AG04450 (cell line): ENCODE data around the gene SDHC. TPM values are rescaled to one million over a fixed set of nuclear protein-coding genes. Genes with fewer than 3 reads are reported as not detected.
"Not testable (repeated sequence)": the region's sequence is repeated elsewhere in the genome, so short reads cannot be mapped to it uniquely, and the experiment has no call there.

Source experiments
- CTCF ChIA-PET: fragments of 300-600, 350-600 bp; formaldehyde crosslinking; extraction: SDS; loops from one replicate; lab custom pipeline; 2022; ENCODE audit warnings: antibody characterized with exemption, inconsistent platforms; lab: Charles Lee
- POLR2A ChIA-PET: fragments of 350-600 bp; formaldehyde crosslinking; extraction: SDS; loops from one replicate; lab custom pipeline; 2021; ENCODE audit warnings: antibody characterized with exemption, inconsistent platforms; lab: Yijun Ruan, JAX
- DNase-seq: peaks from one replicate; pipeline ENCODE4 v3.0.0-alpha.2; 2011; ENCODE audit warnings: low read depth, low spot score
- H3K27ac ChIP-seq: one replicate; pipeline ENCODE4 v1.5.1; 2012; ENCODE audit warnings: low read depth, low read length, control low read depth
- H3K27me3 ChIP-seq: one replicate; pipeline ENCODE4 v1.6.0; 2012; ENCODE audit warnings: low read length; ENCODE audit not compliant: control insufficient read depth, insufficient read depth
- H3K4me3 ChIP-seq: 2 replicates; pipeline ENCODE4 v1.5.1; 2011; ENCODE audit warnings: mild to moderate bottlenecking, low read depth, low read length, control low read depth
- H3K9me3 ChIP-seq: 2 replicates; pipeline ENCODE4 v1.5.1; 2012; ENCODE audit warnings: low read length; ENCODE audit not compliant: control insufficient read depth, insufficient read depth
- CTCF ChIP-seq: IDR thresholded peaks from 2 replicates; pipeline ENCODE4 v1.5.1; 2011; ENCODE audit warnings: low read depth, low read length, control low read depth, inconsistent platforms
- polyA plus RNA-seq: library from polyadenylated mRNA; depleted of rRNA; stranded (reverse); fragments of >200 nt; gene quantifications from 2 replicates; pipeline ENCODE4 v1.2.3, GENCODE V29; 2011

Gene SDHC
- polyA plus RNA-seq, 1 experiment: 311 TPM

GRCh38 chr1:161391611-161392010 lies 77.4 kb downstream of the SDHC start:
- no peaks in the 10 kb centered on the region for H3K9me3 ChIP-seq
- TF ChIP-seq CTCF: no peak
- H3K4me3 ChIP-seq: no peak overlapping the region
- DNase-seq: no peak
- H3K27me3 ChIP-seq: no peaks in the 10 kb centered on the region
- ChIA-PET POLR2A (no interaction called here), CTCF (interaction anchor here (0.7 to 1.9 kb wide), 3 partner anchors 9 to 197 kb away, joined by 3 to 6 read pairs (median 4); no protein-coding TSS in a partner anchor)
- no peak overlapping the region for H3K27ac ChIP-seq

GRCh38 chr1:161393151-161393550 lies 79.0 kb downstream of the SDHC start:
- TF ChIP-seq CTCF: no peak
- CTCF ChIA-PET: no interaction called here
- Histone ChIP-seq H3K27me3 (no peaks in the 10 kb centered on the region), H3K27ac (no peak overlapping the region), H3K9me3 (no peaks in the 10 kb centered on the region), H3K4me3 (no peak overlapping the region)
- no peak for DNase-seq
- POLR2A ChIA-PET: no interaction called here

- POLR2A ChIA-PET, CTCF ChIA-PET: not testable (repeated sequence)
These were observed 82.9 kb downstream of the SDHC start for GRCh38 chr1:161397038-161397437.

GRCh38 chr1:161398900-161399256 lies 84.7 kb downstream of the SDHC start:
- Histone ChIP-seq H3K27ac (peak overlapping the region; percentile 100), H3K27me3 (no peaks in the 10 kb centered on the region), H3K9me3 (no peaks in the 10 kb centered on the region; the same call in 1 of the 2 replicates), H3K4me3 (peak overlapping the region; percentile 92)
- DNase-seq: no peak
- no peak for TF ChIP-seq CTCF
- POLR2A ChIA-PET: no interaction called here
- CTCF ChIA-PET: no interaction called here

More at GRCh38 chr1:161397038-161397437, 82.9 kb downstream of the SDHC start:
- DNase-seq, H3K27me3 ChIP-seq, H3K9me3 ChIP-seq, H3K27ac ChIP-seq, H3K4me3 ChIP-seq: not testable (repeated sequence)

- POLR2A ChIA-PET: interaction anchor here (1.3 kb wide), 1 partner anchor 10 kb away, joined by 5 read pairs; no protein-coding TSS in a partner anchor
- DNase-seq: peak; percentile 81
These were observed 85.2 kb downstream of the SDHC start for GRCh38 chr1:161399257-161399998.

More at GRCh38 chr1:161399257-161399998, 85.2 kb downstream of the SDHC start:
- Histone ChIP-seq H3K27ac (peak overlapping the region; percentile 100), H3K27me3 (peaks cover under 1% of the 10 kb centered on the region), H3K4me3 (peak overlapping the region; percentile 92), H3K9me3 (no peaks in the 10 kb centered on the region; the same call in 1 of the 2 replicates)
- CTCF ChIA-PET: interaction anchor here (1.6 kb wide), 1 partner anchor 17 kb away, joined by 8 read pairs; no protein-coding TSS in a partner anchor
- peak; percentile 51 for TF ChIP-seq CTCF
